ENCODE measurements around the gene TMEM39A.

DNA sequence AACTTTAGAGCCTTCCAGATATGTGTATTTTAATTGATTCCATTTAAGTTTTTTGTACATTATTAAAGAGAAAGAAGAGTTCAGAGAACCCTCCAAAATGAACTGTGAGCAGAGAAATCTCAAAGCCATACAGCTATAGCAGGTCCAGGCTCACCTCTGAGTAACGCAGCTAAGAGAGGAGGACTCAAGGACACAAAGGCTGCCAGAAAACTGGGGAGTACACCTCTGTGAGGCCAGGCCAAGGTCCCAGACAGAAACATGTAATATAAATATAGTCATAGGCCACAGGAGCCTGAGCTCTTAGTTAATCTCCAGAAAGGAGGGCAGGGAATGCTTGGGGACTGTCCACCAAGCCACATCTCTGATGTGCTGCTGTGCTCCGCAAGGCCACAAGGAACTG, 66.5 kb downstream of the TMEM39A start:
- TF ChIP-seq, protein P1, sequence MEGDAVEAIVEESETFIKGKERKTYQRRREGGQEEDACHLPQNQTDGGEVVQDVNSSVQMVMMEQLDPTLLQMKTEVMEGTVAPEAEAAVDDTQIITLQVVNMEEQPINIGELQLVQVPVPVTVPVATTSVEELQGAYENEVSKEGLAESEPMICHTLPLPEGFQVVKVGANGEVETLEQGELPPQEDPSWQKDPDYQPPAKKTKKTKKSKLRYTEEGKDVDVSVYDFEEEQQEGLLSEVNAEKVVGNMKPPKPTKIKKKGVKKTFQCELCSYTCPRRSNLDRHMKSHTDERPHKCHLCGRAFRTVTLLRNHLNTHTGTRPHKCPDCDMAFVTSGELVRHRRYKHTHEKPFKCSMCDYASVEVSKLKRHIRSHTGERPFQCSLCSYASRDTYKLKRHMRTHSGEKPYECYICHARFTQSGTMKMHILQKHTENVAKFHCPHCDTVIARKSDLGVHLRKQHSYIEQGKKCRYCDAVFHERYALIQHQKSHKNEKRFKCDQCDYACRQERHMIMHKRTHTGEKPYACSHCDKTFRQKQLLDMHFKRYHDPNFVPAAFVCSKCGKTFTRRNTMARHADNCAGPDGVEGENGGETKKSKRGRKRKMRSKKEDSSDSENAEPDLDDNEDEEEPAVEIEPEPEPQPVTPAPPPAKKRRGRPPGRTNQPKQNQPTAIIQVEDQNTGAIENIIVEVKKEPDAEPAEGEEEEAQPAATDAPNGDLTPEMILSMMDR (IDR thresholded peaks at IDR 0.05; ENCODE audit: insufficient read depth, low read length), result no peak
- TF ChIP-seq, protein P2, sequence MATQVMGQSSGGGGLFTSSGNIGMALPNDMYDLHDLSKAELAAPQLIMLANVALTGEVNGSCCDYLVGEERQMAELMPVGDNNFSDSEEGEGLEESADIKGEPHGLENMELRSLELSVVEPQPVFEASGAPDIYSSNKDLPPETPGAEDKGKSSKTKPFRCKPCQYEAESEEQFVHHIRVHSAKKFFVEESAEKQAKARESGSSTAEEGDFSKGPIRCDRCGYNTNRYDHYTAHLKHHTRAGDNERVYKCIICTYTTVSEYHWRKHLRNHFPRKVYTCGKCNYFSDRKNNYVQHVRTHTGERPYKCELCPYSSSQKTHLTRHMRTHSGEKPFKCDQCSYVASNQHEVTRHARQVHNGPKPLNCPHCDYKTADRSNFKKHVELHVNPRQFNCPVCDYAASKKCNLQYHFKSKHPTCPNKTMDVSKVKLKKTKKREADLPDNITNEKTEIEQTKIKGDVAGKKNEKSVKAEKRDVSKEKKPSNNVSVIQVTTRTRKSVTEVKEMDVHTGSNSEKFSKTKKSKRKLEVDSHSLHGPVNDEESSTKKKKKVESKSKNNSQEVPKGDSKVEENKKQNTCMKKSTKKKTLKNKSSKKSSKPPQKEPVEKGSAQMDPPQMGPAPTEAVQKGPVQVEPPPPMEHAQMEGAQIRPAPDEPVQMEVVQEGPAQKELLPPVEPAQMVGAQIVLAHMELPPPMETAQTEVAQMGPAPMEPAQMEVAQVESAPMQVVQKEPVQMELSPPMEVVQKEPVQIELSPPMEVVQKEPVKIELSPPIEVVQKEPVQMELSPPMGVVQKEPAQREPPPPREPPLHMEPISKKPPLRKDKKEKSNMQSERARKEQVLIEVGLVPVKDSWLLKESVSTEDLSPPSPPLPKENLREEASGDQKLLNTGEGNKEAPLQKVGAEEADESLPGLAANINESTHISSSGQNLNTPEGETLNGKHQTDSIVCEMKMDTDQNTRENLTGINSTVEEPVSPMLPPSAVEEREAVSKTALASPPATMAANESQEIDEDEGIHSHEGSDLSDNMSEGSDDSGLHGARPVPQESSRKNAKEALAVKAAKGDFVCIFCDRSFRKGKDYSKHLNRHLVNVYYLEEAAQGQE (IDR thresholded peaks at IDR 0.05; ENCODE audit: insufficient replicate concordance, low read depth), result no peak
- TF ChIP-seq GABPA (IDR thresholded peaks at IDR 0.05; ENCODE audit: low read depth) (no peak), POLR2AphosphoS5 (IDR thresholded peaks at IDR 0.05; ENCODE audit: low read depth) (no peak)
